ENCODE measurements around the gene YIPF3. TPM values are rescaled to one million over a fixed set of nuclear protein-coding genes. Genes with fewer than 3 reads are reported as not detected.

Gene YIPF3
- total and polyA plus RNA-seq, 9 of the 15 experiments (the other 6 are each of a cell fraction or from before 2014, with no cell fraction given): 27.5 to 75.3 (median 57.6) TPM

- TF ChIP-seq SFPQ (IDR thresholded peaks at IDR 0.05; ENCODE audit: low read depth, low read length): no peak
- TF ChIP-seq SMC3 (conservative IDR thresholded peaks at IDR 0.05; ENCODE audit: insufficient read depth, low read depth, low read length): peak; percentile 92
- no peak for TF ChIP-seq POLR2AphosphoS5 (IDR thresholded peaks at IDR 0.05; ENCODE audit: control insufficient read depth, insufficient read depth, low read depth, low read length)
- no peak for TF ChIP-seq HOMEZ (CRISPR knock-in tag; IDR thresholded peaks at IDR 0.05)
- TF ChIP-seq HES1 (IDR thresholded peaks at IDR 0.05; ENCODE audit: low read depth): no peak
- TF ChIP-seq HMG20B (CRISPR knock-in tag; IDR thresholded peaks at IDR 0.05): no peak
- TF ChIP-seq ATF7 (IDR thresholded peaks at IDR 0.05): no peak
- TF ChIP-seq SREBF2 (CRISPR knock-in tag; IDR thresholded peaks at IDR 0.05): no peak
- TF ChIP-seq E2F3 (CRISPR knock-in tag; IDR thresholded peaks at IDR 0.05): no peak
- no peak for TF ChIP-seq ZC3H11A (IDR thresholded peaks at IDR 0.05; ENCODE audit: low read depth, low read length)
- no peak for TF ChIP-seq BCL6 (CRISPR knock-in tag; IDR thresholded peaks at IDR 0.05)
- TF ChIP-seq LCOR (CRISPR knock-in tag; IDR thresholded peaks at IDR 0.05): no peak
- no peak for TF ChIP-seq MLLT1 (IDR thresholded peaks at IDR 0.05)
- TF ChIP-seq ZNF584 (CRISPR knock-in tag; IDR thresholded peaks at IDR 0.05; ENCODE audit: low read depth): no peak
- no peak for TF ChIP-seq ZNF232 (CRISPR knock-in tag; IDR thresholded peaks at IDR 0.05)
- TF ChIP-seq ZNF133 (CRISPR knock-in tag; IDR thresholded peaks at IDR 0.05): no peak
- no peak for TF ChIP-seq CCAR2 (IDR thresholded peaks at IDR 0.05; ENCODE audit: low read depth, low read length)
- TF ChIP-seq GABPB2 (CRISPR knock-in tag; conservative IDR thresholded peaks at IDR 0.05): no peak
- TF ChIP-seq THRA (IDR thresholded peaks at IDR 0.05): peak; percentile 88
- TF ChIP-seq TFAM (CRISPR knock-in tag; conservative IDR thresholded peaks at IDR 0.05): no peak
- no peak for TF ChIP-seq ESRRA (IDR thresholded peaks at IDR 0.05; ENCODE audit: borderline replicate concordance, low read depth)
- no peak for TF ChIP-seq NFIC (IDR thresholded peaks at IDR 0.05)
- TF ChIP-seq LEF1 (IDR thresholded peaks at IDR 0.05): no peak
Measured at GRCh38 chr6:43496370-43497128, 20.2 kb downstream of the YIPF3 start (continued).
